ENCODE measurements around the gene MYRIP.
"Not testable (repeated sequence)": the region's sequence is repeated elsewhere in the genome, so short reads cannot be mapped to it uniquely, and the experiment has no call there.

MYRIP gene

GRCh38 chr3:39809181-39809994 lies at the start of gene MYRIP:
MYRIP (plus strand) TSS chr3:39809609; CDS start chr3:39900817, 91,208 bp downstream.
- no peak for DNase-seq

GRCh38 chr3:39760325-39760724 lies 49.1 kb upstream of the MYRIP start:
- no peak for DNase-seq

- DNase-seq = no peak
Observed at GRCh38 chr3:39762537-39763070, 46.8 kb upstream of the MYRIP start.

- no peak for DNase-seq
Observed at GRCh38 chr3:39763390-39763789, 46.0 kb upstream of the MYRIP start.

GRCh38 chr3:39765575-39765974 lies 43.8 kb upstream of the MYRIP start:
- DNase-seq = no peak

- no peak for DNase-seq
Observed at GRCh38 chr3:39766433-39766832, 43.0 kb upstream of the MYRIP start.

- DNase-seq = not testable (repeated sequence)
Observed at GRCh38 chr3:39766909-39767308, 42.5 kb upstream of the MYRIP start.

- not testable (repeated sequence) for DNase-seq
Observed at GRCh38 chr3:39778168-39778567, 31.2 kb upstream of the MYRIP start.

- no peak for DNase-seq
Observed at GRCh38 chr3:39779511-39780230, 29.7 kb upstream of the MYRIP start.

- no peak for DNase-seq
Observed at GRCh38 chr3:39780352-39780751, 29.1 kb upstream of the MYRIP start.

GRCh38 chr3:39781025-39781424 lies 28.4 kb upstream of the MYRIP start:
- no peak for DNase-seq

GRCh38 chr3:39781632-39782031 lies 27.8 kb upstream of the MYRIP start:
- no peak for DNase-seq

GRCh38 chr3:39783680-39784079 lies 25.7 kb upstream of the MYRIP start:
- no peak for DNase-seq

- no peak for DNase-seq
Observed at GRCh38 chr3:39784922-39785321, 24.5 kb upstream of the MYRIP start.

- no peak for DNase-seq
Observed at GRCh38 chr3:39788128-39788883, 21.1 kb upstream of the MYRIP start.

GRCh38 chr3:39791603-39792002 lies 17.8 kb upstream of the MYRIP start:
- no peak for DNase-seq

GRCh38 chr3:39794880-39795279 lies 14.5 kb upstream of the MYRIP start:
- no peak for DNase-seq

GRCh38 chr3:39801216-39801615 lies 8.2 kb upstream of the MYRIP start:
- DNase-seq = no peak

- not testable (repeated sequence) for DNase-seq
Observed at GRCh38 chr3:39802486-39802885, 6.9 kb upstream of the MYRIP start.

- no peak for DNase-seq
Observed at GRCh38 chr3:39803956-39804355, 5.5 kb upstream of the MYRIP start.

GRCh38 chr3:39804951-39805350 lies 4.5 kb upstream of the MYRIP start:
- DNase-seq = no peak

- DNase-seq = no peak
Observed at GRCh38 chr3:39805650-39806049, 3.8 kb upstream of the MYRIP start.

GRCh38 chr3:39806820-39807219 lies 2.6 kb upstream of the MYRIP start:
- DNase-seq = no peak
